ENCODE results near the gene SLC12A7. TPM values are rescaled to one million over a fixed set of nuclear protein-coding genes. Genes with fewer than 3 reads are reported as not detected.

Gene SLC12A7
- total and polyA plus RNA-seq, 2 of the 13 experiments (the other 11 are each of a cell fraction or from before 2014, with no cell fraction given), result 14.0 to 18.5 TPM

GRCh38 chr5:1108023-1108864, 3.6 kb downstream of the SLC12A7 start:
- POLR2A ChIA-PET, result interaction anchor here (0.9 to 6.0 kb wide), 10 partner anchors 10 to 115 kb away, joined by 3 to 200 read pairs (median 20); no protein-coding TSS in a partner anchor
- in situ Hi-C loops (cut with HindIII; ENCODE audit: extremely low pct_ligation_motif_present, low pct_unique_long_range_greater_than_20kb), result loop anchor here (5.0 kb wide), 1 partner anchor 34 kb away; no protein-coding TSS in a partner anchor
- Histone ChIP-seq H3K27ac (ENCODE audit: extremely low read length, insufficient read depth, low read length) (peak overlapping the region; percentile 98), H3K36me3 (replicated peaks in 1 of 2; ENCODE audit: control insufficient read depth in 1 of 2, insufficient read depth in 2 of 2, low read length in 2 of 2) (peaks cover 0 to 1% of the 10 kb centered on the region in 2 experiments; a peak in 1 of 5 replicates), H2AFZ (ENCODE audit: low read length) (no peak overlapping the region), H3K4me2 (ENCODE audit: low read depth, low read length) (peak overlapping the region; percentile 98), H4K20me1 (ENCODE audit: insufficient read depth, low read length) (0 out of 2 replicates have a peak, but pooled peaks cover 3% of the 10 kb centered on the region), H3K9ac (ENCODE audit: insufficient read depth, low read depth, low read length) (peak overlapping the region; percentile 92; the same call in 1 of the 2 replicates), H3K27me3 (ENCODE audit: control insufficient read depth in 1 of 2, insufficient read depth in 2 of 2, low read length in 2 of 2) (peaks cover 4 to 8% of the 10 kb centered on the region in 2 experiments; a peak in 4 of 5 replicates), H3K4me1 (ENCODE audit: insufficient read depth, low read length) (peaks cover 84% of the 10 kb centered on the region), H3K79me2 (ENCODE audit: insufficient read depth, low read length) (peaks cover 53% of the 10 kb centered on the region), H3K4me3 (replicated peaks in 1 of 3; ENCODE audit: insufficient read depth in 1 of 3, low read depth in 2 of 3, low read length in 3 of 3) (no peak overlapping the region), H3K9me3 (ENCODE audit: low read length) (no peaks in the 10 kb centered on the region)
- no peak for DNase-seq (ENCODE audit: low spot score)
- WGBS (ENCODE audit: low lambda C conversion rate), result 94% methylated on average over 29 of the region's 39 CpGs
- FAIRE-seq, result no peak
- CTCF ChIA-PET (ENCODE audit: low intra/inter-chr PET ratio, low total read pairs), result interaction anchor here (1.8 kb wide), 1 partner anchor 32 kb away, joined by 6 read pairs; no protein-coding TSS in a partner anchor
- ATAC-seq, result no peak
- BruUV-seq (replicated peaks), result no TSS peak
- intact Hi-C loops (cut with micrococcal nuclease; ENCODE audit: unreplicated experiment), result no loop called here
- TF ChIP-seq NR3C1 (CRISPR knock-in tag; IDR thresholded peaks at IDR 0.05) (no peak), KLF6 (CRISPR knock-in tag; IDR thresholded peaks at IDR 0.05) (no peak), HHEX (CRISPR knock-in tag; IDR thresholded peaks at IDR 0.05) (no peak), SIN3B (IDR thresholded peaks at IDR 0.05; ENCODE audit: low read length) (no peak), ZFP36L1 (CRISPR knock-in tag; IDR thresholded peaks at IDR 0.05) (no peak), THAP7 (CRISPR knock-in tag; IDR thresholded peaks at IDR 0.05) (no peak), REL (CRISPR knock-in tag; conservative IDR thresholded peaks at IDR 0.05) (no peak), CEBPG (CRISPR knock-in tag; IDR thresholded peaks at IDR 0.05) (no peak), ATAD3A (CRISPR knock-in tag; IDR thresholded peaks at IDR 0.05) (no peak), ETV5 (CRISPR knock-in tag; IDR thresholded peaks at IDR 0.05; ENCODE audit: borderline replicate concordance) (no peak), AGO1 (IDR thresholded peaks at IDR 0.05; ENCODE audit: low read depth, low read length, poor library complexity, severe bottlenecking) (peak; percentile 27), ZNF629 (CRISPR knock-in tag; conservative IDR thresholded peaks at IDR 0.05) (no peak), ZNF34 (CRISPR knock-in tag; IDR thresholded peaks at IDR 0.05; ENCODE audit: borderline replicate concordance) (no peak), CBX1 (IDR thresholded peaks at IDR 0.05; ENCODE audit: low read depth) (peak; percentile 21), SSRP1 (CRISPR knock-in tag; IDR thresholded peaks at IDR 0.05) (no peak), NRL (CRISPR knock-in tag; IDR thresholded peaks at IDR 0.05; ENCODE audit: borderline replicate concordance) (no peak), TARDBP (CRISPR knock-in tag; IDR thresholded peaks at IDR 0.05) (no peak), ZNF589 (CRISPR knock-in tag; conservative IDR thresholded peaks at IDR 0.05) (peak; percentile 17; the same call in 1 of the 2 replicates), EHMT2 (IDR thresholded peaks at IDR 0.05; ENCODE audit: borderline replicate concordance, low read depth, low read length) (no peak), PHF20 (CRISPR knock-in tag; IDR thresholded peaks at IDR 0.05) (no peak), KDM2A (CRISPR knock-in tag; IDR thresholded peaks at IDR 0.05; ENCODE audit: borderline replicate concordance, low read depth) (no peak), ZC3H4 (CRISPR knock-in tag; IDR thresholded peaks at IDR 0.05; ENCODE audit: borderline replicate concordance) (peak; percentile 57; the same call in 1 of the 2 replicates)
- TF ChIP-seq, protein P1, sequence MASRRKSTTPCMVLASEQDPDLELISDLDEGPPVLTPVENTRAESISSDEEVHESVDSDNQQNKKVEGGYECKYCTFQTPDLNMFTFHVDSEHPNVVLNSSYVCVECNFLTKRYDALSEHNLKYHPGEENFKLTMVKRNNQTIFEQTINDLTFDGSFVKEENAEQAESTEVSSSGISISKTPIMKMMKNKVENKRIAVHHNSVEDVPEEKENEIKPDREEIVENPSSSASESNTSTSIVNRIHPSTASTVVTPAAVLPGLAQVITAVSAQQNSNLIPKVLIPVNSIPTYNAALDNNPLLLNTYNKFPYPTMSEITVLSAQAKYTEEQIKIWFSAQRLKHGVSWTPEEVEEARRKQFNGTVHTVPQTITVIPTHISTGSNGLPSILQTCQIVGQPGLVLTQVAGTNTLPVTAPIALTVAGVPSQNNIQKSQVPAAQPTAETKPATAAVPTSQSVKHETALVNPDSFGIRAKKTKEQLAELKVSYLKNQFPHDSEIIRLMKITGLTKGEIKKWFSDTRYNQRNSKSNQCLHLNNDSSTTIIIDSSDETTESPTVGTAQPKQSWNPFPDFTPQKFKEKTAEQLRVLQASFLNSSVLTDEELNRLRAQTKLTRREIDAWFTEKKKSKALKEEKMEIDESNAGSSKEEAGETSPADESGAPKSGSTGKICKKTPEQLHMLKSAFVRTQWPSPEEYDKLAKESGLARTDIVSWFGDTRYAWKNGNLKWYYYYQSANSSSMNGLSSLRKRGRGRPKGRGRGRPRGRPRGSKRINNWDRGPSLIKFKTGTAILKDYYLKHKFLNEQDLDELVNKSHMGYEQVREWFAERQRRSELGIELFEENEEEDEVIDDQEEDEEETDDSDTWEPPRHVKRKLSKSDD (CRISPR knock-in tag; IDR thresholded peaks at IDR 0.05; ENCODE audit: low read depth), result 0 out of 2 replicates have a peak, but pooled peaks have one; percentile 62
